Fibroblast of skin of right biceps (primary cell): ENCODE data around the gene RXRG.
"Not testable (repeated sequence)": the region's sequence is repeated elsewhere in the genome, so short reads cannot be mapped to it uniquely, and the experiment has no call there.

Experiments used
- DNase-seq: peaks from one replicate; pipeline ENCODE4 v3.0.0-alpha.2; 2013

The RXRG gene

GRCh38 chr1:165444897-165445370 lies at the start of gene RXRG:
RXRG (minus strand) TSS chr1:165445126; CDS start chr1:165444893, 233 bp downstream.
- DNase-seq, result peak; percentile 18

- DNase-seq, result no peak
Observed at GRCh38 chr1:165492845-165493373, 48.0 kb upstream of the RXRG start.

GRCh38 chr1:165490175-165490574 lies 45.2 kb upstream of the RXRG start:
- DNase-seq, result no peak

- DNase-seq, result no peak
Observed at GRCh38 chr1:165487921-165488320, 43.0 kb upstream of the RXRG start.

- no peak for DNase-seq
Observed at GRCh38 chr1:165486663-165487062, 41.7 kb upstream of the RXRG start.

- no peak for DNase-seq
Observed at GRCh38 chr1:165485716-165486115, 40.8 kb upstream of the RXRG start.

- DNase-seq, result no peak
Observed at GRCh38 chr1:165484532-165484931, 39.6 kb upstream of the RXRG start.

- DNase-seq, result no peak
Observed at GRCh38 chr1:165483412-165483811, 38.5 kb upstream of the RXRG start.

GRCh38 chr1:165481820-165482532 lies 37.0 kb upstream of the RXRG start:
- peak; percentile 85 for DNase-seq

- DNase-seq, result no peak
Observed at GRCh38 chr1:165476776-165477175, 31.9 kb upstream of the RXRG start.

GRCh38 chr1:165474196-165474595 lies 29.3 kb upstream of the RXRG start:
- no peak for DNase-seq

- no peak for DNase-seq
Observed at GRCh38 chr1:165473081-165473480, 28.2 kb upstream of the RXRG start.

GRCh38 chr1:165468726-165469249 lies 23.9 kb upstream of the RXRG start:
- DNase-seq, result no peak

GRCh38 chr1:165468253-165468652 lies 23.3 kb upstream of the RXRG start:
- no peak for DNase-seq

- no peak for DNase-seq
Observed at GRCh38 chr1:165467706-165468105, 22.8 kb upstream of the RXRG start.

GRCh38 chr1:165463978-165464377 lies 19.1 kb upstream of the RXRG start:
- DNase-seq, result no peak

- DNase-seq, result not testable (repeated sequence)
Observed at GRCh38 chr1:165459683-165460082, 14.8 kb upstream of the RXRG start.

- DNase-seq, result no peak
Observed at GRCh38 chr1:165456861-165457260, 11.9 kb upstream of the RXRG start.

GRCh38 chr1:165456114-165456513 lies 11.2 kb upstream of the RXRG start:
- DNase-seq, result no peak

GRCh38 chr1:165455111-165455510 lies 10.2 kb upstream of the RXRG start:
- DNase-seq, result no peak

- DNase-seq, result no peak
Observed at GRCh38 chr1:165454091-165454610, 9.2 kb upstream of the RXRG start.

- DNase-seq, result no peak
Observed at GRCh38 chr1:165452336-165453130, 7.6 kb upstream of the RXRG start.

GRCh38 chr1:165451691-165452090 lies 6.8 kb upstream of the RXRG start:
- DNase-seq, result no peak
